HepG2 (cell line): Measurements from ENCODE around the gene EBPL. TPM values are rescaled to one million over a fixed set of nuclear protein-coding genes. Genes with fewer than 3 reads are reported as not detected.

Experiments used
- ATAC-seq: fragments of 200-7000 bp; cut with Tn5 transposase; 3 replicates; pipeline ENCODE4 v1.9.1; 2020; ENCODE audit warnings: mild to moderate bottlenecking, moderate library complexity
- BruUV-seq: library from RNA; stranded (reverse); fragments of 400-500 nt; replicated peaks from 2 replicates; lab custom pipeline; 2021; lab: Mats Ljungman, UMichigan
- CTCF ChIA-PET: fragments of 300-600 bp; formaldehyde crosslinking; extraction: SDS; loops from one replicate; lab custom pipeline; 2021; ENCODE audit warnings: low total read pairs, inconsistent platforms, low intra/inter-chr PET ratio; lab: Yijun Ruan, JAX
- POLR2A ChIA-PET: fragments of 350-600 bp; sonication (Branson Sonifier 250); formaldehyde crosslinking; loops from one replicate; lab custom pipeline; 2020; ENCODE audit warnings: antibody characterized with exemption, inconsistent platforms; lab: Yijun Ruan, JAX
- DNase-seq: peaks from one replicate; pipeline ENCODE4 v3.0.0-alpha.2; 2015; ENCODE audit warnings: low spot score
- FAIRE-seq: peaks from 3 replicates; lab custom pipeline; 2011; peaks lifted over from hg19 to GRCh38; lab: Jason Lieb, UNC
- H2AFZ ChIP-seq: one replicate; pipeline ENCODE4 v1.6.1; 2011; ENCODE audit warnings: low read length, inconsistent platforms
- H3K27ac ChIP-seq: fragments of 300-600 bp; 3 replicates; pipeline ENCODE4 v1.8.0; 2011; ENCODE audit warnings: mixed run types, mild to moderate bottlenecking, mixed read lengths, low read length, inconsistent platforms; ENCODE audit not compliant: insufficient read depth; ENCODE audit errors: extremely low read length
- H3K27me3 ChIP-seq, 2 experiments: fragments of 200-600 bp in 1 of 2; 2 replicates in 1 of 2; 3 replicates in 1 of 2; pipeline versions ENCODE4 v1.6.0 to v1.8.0; 2011; ENCODE audit warnings: low read length in 2 of 2, mild to moderate bottlenecking in 2 of 2, moderate library complexity in 2 of 2, inconsistent platforms in 1 of 2; ENCODE audit not compliant: insufficient read depth in 2 of 2, control insufficient read depth in 1 of 2
- H3K36me3 ChIP-seq, 2 experiments: fragments of 200-600 bp in 1 of 2; replicated peaks in 1 of 2; 2 replicates in 1 of 2; 3 replicates in 1 of 2; pipeline versions ENCODE4 v1.5.1 to v1.8.0; 2011; ENCODE audit warnings: low read length in 2 of 2, inconsistent platforms in 1 of 2; ENCODE audit not compliant: insufficient read depth in 2 of 2, control insufficient read depth in 1 of 2
- H3K4me1 ChIP-seq: 2 replicates; pipeline ENCODE4 v1.5.1; 2012; ENCODE audit warnings: low read length, inconsistent platforms; ENCODE audit not compliant: insufficient read depth
- H3K4me2 ChIP-seq: 2 replicates; pipeline ENCODE4 v1.6.0; 2011; ENCODE audit warnings: low read depth, low read length, inconsistent platforms
- H3K4me3 ChIP-seq, 3 experiments: fragments of 200-600 bp in 1 of 3; sonication (generic), shearing (Covaris generic) in 1 of 3; replicated peaks in 1 of 3; 2 replicates each; pipeline ENCODE4 v1.5.1; 2011 to 2016; ENCODE audit warnings: low read length in 3 of 3, inconsistent platforms in 2 of 3, low read depth in 2 of 3, mild to moderate bottlenecking in 2 of 3, control low read depth in 1 of 3, mixed read lengths in 1 of 3; ENCODE audit not compliant: insufficient read depth in 1 of 3
- H3K79me2 ChIP-seq: one replicate; pipeline ENCODE4 v1.6.1; 2011; ENCODE audit warnings: low read length, inconsistent platforms; ENCODE audit not compliant: insufficient read depth
- H3K9ac ChIP-seq: 2 replicates; pipeline ENCODE4 v1.6.0; 2011; ENCODE audit warnings: mild to moderate bottlenecking, low read depth, low read length, inconsistent platforms; ENCODE audit not compliant: insufficient read depth
- H3K9me3 ChIP-seq: 2 replicates; pipeline ENCODE4 v1.5.1; 2012; ENCODE audit warnings: mild to moderate bottlenecking, low read length
- H4K20me1 ChIP-seq: 2 replicates; pipeline ENCODE4 v1.6.0; 2011; ENCODE audit warnings: inconsistent platforms, mild to moderate bottlenecking, low read length, moderate library complexity; ENCODE audit not compliant: insufficient read depth
- GATA4 ChIP-seq: sonication (generic); IDR thresholded peaks from 2 replicates; pipeline ENCODE4 v1.6.1; 2016; ENCODE audit warnings: antibody characterized with exemption, low read depth, borderline replicate concordance
- NR2F6 ChIP-seq, 2 experiments: IDR thresholded peaks; 2 replicates each; pipeline ENCODE4 v1.6.1; 2016; ENCODE audit warnings: antibody characterized with exemption in 1 of 2, mild to moderate bottlenecking in 1 of 2
- NRL ChIP-seq: sonication (generic); formaldehyde crosslinking; IDR thresholded peaks from 2 replicates; pipeline ENCODE4 v1.5.0; 2020; ENCODE audit warnings: missing genetic modification reagents, mild to moderate bottlenecking, moderate library complexity, borderline replicate concordance
- RFXAP ChIP-seq: sonication (generic); formaldehyde crosslinking; IDR thresholded peaks from 2 replicates; pipeline ENCODE4 v1.4.0; 2020; ENCODE audit warnings: missing genetic modification reagents, borderline replicate concordance
- SAP130 ChIP-seq: IDR thresholded peaks from 2 replicates; pipeline ENCODE4 v1.6.1; 2016; ENCODE audit warnings: low read depth
- ZBTB49 ChIP-seq: sonication (generic); formaldehyde crosslinking; IDR thresholded peaks from 2 replicates; pipeline ENCODE4 v1.4.0; 2020; ENCODE audit warnings: missing genetic modification reagents, borderline replicate concordance
- ZNF292 ChIP-seq: sonication (generic); formaldehyde crosslinking; IDR thresholded peaks from 2 replicates; pipeline ENCODE4 v1.8.1; 2022; ENCODE audit warnings: mild to moderate bottlenecking, low read depth, missing genetic modification reagents, borderline replicate concordance
- ZNF839 ChIP-seq: sonication (generic); formaldehyde crosslinking; IDR thresholded peaks from 2 replicates; pipeline ENCODE4 v1.4.0; 2020; ENCODE audit warnings: missing genetic modification reagents, mild to moderate bottlenecking, borderline replicate concordance
- WGBS: methylation state at CpG from one replicate; pipeline ENCODE4 v1.1.6; 2017; ENCODE audit warnings: low lambda C conversion rate; 5-methylcytosine and 5-hydroxymethylcytosine counted together
- in situ Hi-C: cut with HindIII; loops from 2 replicates; pipeline ENCODE4 v1.10.0; 2017; ENCODE audit warnings: low pct_unique_long_range_greater_than_20kb; ENCODE audit not compliant: extremely low pct_ligation_motif_present
- intact Hi-C: fragments of 100-400 bp; cut with micrococcal nuclease; formaldehyde crosslinking; loops from one replicate; pipeline ENCODE4 v1.10.0; 2022; ENCODE audit not compliant: unreplicated experiment
- polyA plus RNA-seq, 8 experiments: library from polyadenylated mRNA; depleted of rRNA in 3 of 8; stranded (reverse) in 7 of 8; unstranded in 1 of 8; fragments of >200 nt; fragmentation: Illumina TruSeq in 4 of 8; extraction: Trizol in 4 of 8; gene quantifications; 2 replicates each; pipeline versions ENCODE4 v1.2.1 to v1.2.3, GENCODE V29; 2011 to 2016; ENCODE audit warnings: low read depth in 4 of 8, missing spikeins in 1 of 8, mixed read lengths in 1 of 8; ENCODE audit not compliant: insufficient read depth in 1 of 8
- total RNA-seq, 5 experiments: library from RNA; depleted of rRNA; stranded (reverse); fragments of >200 nt; fragmentation: Illumina TruSeq; extraction: Trizol; gene quantifications; 2 replicates each; pipeline ENCODE4 v1.2.3, GENCODE V29; 2016; ENCODE audit warnings: low read depth in 1 of 5
- TF ChIP-seq, protein P1 (sequence below): sonication (generic); formaldehyde crosslinking; IDR thresholded peaks from 2 replicates; pipeline ENCODE4 v1.4.0; 2020; ENCODE audit warnings: mild to moderate bottlenecking, missing genetic modification reagents
- TF ChIP-seq, protein P2 (sequence below): sonication (generic); formaldehyde crosslinking; IDR thresholded peaks from 2 replicates; pipeline ENCODE4; 2020; ENCODE audit warnings: missing genetic modification reagents, mild to moderate bottlenecking, borderline replicate concordance

Gene EBPL
- total and polyA plus RNA-seq, 2 of the 13 experiments (the other 11 are each of a cell fraction or from before 2014, with no cell fraction given) = 96.5 to 152 TPM

DNA sequence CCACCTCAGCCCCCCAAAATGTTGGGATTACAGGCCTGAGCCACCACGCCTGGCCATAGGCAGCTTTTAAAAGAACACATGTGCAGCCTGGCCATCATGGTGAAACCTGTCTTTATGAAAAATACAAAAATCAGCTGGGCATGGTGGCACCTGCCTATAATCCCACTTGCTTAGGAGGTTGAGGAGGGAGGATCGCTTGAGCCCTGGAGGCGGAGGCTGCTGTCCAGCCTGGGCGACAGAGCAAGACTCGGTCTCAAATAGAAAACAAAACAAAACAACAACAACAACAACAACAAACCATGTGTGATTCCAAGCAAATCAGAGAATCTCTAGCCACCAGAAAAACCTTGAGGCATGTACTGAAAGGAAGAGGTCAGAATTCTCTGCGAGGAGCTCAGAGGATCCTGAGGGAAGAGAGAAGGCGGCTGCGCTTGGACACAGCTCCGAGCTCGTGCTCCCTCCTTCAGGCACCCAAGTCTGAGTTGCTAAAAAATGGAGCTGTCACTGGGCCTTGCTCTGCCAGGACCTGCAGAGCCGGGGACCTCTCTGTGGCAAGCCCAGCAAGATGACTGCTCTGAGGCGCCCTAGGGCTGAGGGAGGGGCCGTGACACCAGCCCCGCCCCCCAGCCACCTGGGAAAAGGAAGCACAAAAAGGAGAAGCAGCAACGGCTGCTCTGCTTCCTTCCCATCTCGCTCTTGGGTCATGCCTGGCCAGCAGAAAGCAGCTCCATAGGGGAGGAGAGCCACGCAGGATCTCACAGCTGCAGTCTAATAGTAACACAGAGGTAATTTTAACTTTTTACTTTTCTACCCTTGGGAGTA lies 63.2 kb downstream of the EBPL start, which contains the start of gene ARL11 (continued):
- TF ChIP-seq SAP130 (CRISPR knock-in tag) (peak; percentile 14; the same call in 1 of the 2 replicates), ZNF292 (CRISPR knock-in tag) (no peak)

- DNase-seq (peak; percentile 80), FAIRE-seq (no peak), ATAC-seq (peak; percentile 95)
- Histone ChIP-seq H3K36me3 (no peaks in the 10 kb centered on the region), H4K20me1 (no peaks in the 10 kb centered on the region), H3K9ac (peak overlapping the region; percentile 59), H3K4me1 (peaks cover 80% of the 10 kb centered on the region), H3K4me2 (peak overlapping the region; percentile 91), H3K27ac (peak overlapping the region; percentile 81), H3K4me3 (peak overlapping the region; percentile 46 to 72 (median 57)), H3K79me2 (no peaks in the 10 kb centered on the region), H2AFZ (peak overlapping the region; percentile 91), H3K27me3 (no peaks in the 10 kb centered on the region), H3K9me3 (no peaks in the 10 kb centered on the region)
- CTCF ChIA-PET = no interaction called here
- intact Hi-C loops (loop anchor here (1.0 kb wide), 1 partner anchor 24 kb away; no protein-coding TSS in a partner anchor), in situ Hi-C loops (no loop called here)
- no TSS peak for BruUV-seq
- POLR2A ChIA-PET = interaction anchor here (1.0 to 1.6 kb wide), 6 partner anchors 20 to 372 kb away, joined by 3 to 6 read pairs (median 4); partner anchors contain the start of genes CAB39L, KPNA3 and SETDB2
- WGBS = 0% methylated on average over 2 of the region's 12 CpGs
- TF ChIP-seq NR2F6 (IDR thresholded peaks at IDR 0.05) = peak; percentile 80
- peak; percentile 84 for TF ChIP-seq NR2F6 (CRISPR knock-in tag; IDR thresholded peaks at IDR 0.05)
- TF ChIP-seq, protein P1, sequence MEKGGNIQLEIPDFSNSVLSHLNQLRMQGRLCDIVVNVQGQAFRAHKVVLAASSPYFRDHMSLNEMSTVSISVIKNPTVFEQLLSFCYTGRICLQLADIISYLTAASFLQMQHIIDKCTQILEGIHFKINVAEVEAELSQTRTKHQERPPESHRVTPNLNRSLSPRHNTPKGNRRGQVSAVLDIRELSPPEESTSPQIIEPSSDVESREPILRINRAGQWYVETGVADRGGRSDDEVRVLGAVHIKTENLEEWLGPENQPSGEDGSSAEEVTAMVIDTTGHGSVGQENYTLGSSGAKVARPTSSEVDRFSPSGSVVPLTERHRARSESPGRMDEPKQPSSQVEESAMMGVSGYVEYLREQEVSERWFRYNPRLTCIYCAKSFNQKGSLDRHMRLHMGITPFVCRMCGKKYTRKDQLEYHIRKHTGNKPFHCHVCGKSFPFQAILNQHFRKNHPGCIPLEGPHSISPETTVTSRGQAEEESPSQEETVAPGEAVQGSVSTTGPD (CRISPR knock-in tag) = peak; percentile 83; the same call in 1 of the 2 replicates
- TF ChIP-seq NRL (CRISPR knock-in tag) = 0 out of 2 replicates have a peak, but pooled peaks have one; percentile 32
- peak; percentile 37; the same call in 1 of the 2 replicates for TF ChIP-seq RFXAP (CRISPR knock-in tag)
- TF ChIP-seq, protein P2, sequence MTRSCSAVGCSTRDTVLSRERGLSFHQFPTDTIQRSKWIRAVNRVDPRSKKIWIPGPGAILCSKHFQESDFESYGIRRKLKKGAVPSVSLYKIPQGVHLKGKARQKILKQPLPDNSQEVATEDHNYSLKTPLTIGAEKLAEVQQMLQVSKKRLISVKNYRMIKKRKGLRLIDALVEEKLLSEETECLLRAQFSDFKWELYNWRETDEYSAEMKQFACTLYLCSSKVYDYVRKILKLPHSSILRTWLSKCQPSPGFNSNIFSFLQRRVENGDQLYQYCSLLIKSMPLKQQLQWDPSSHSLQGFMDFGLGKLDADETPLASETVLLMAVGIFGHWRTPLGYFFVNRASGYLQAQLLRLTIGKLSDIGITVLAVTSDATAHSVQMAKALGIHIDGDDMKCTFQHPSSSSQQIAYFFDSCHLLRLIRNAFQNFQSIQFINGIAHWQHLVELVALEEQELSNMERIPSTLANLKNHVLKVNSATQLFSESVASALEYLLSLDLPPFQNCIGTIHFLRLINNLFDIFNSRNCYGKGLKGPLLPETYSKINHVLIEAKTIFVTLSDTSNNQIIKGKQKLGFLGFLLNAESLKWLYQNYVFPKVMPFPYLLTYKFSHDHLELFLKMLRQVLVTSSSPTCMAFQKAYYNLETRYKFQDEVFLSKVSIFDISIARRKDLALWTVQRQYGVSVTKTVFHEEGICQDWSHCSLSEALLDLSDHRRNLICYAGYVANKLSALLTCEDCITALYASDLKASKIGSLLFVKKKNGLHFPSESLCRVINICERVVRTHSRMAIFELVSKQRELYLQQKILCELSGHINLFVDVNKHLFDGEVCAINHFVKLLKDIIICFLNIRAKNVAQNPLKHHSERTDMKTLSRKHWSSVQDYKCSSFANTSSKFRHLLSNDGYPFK (CRISPR knock-in tag) = peak; percentile 45; the same call in 1 of the 2 replicates
- TF ChIP-seq ZBTB49 = no peak
- peak; percentile 40; the same call in 1 of the 2 replicates for TF ChIP-seq GATA4
- 0 out of 2 replicates have a peak, but pooled peaks have one; percentile 22 for TF ChIP-seq ZNF839 (CRISPR knock-in tag)
Observed at GRCh38 chr13:49625392-49626079, 65.8 kb downstream of the EBPL start.
